GM12878 (cell line): Measurements from ENCODE around the gene CEP97. TPM values are rescaled to one million over a fixed set of nuclear protein-coding genes. Genes with fewer than 3 reads are reported as not detected.

Experiments used
- ATAC-seq: fragments of 200-7000 bp; cut with Tn5 transposase; 3 replicates; pipeline ENCODE4 v1.9.1; 2020; ENCODE audit warnings: mild to moderate bottlenecking, moderate library complexity
- BruUV-seq: library from RNA; stranded (reverse); fragments of 400-500 nt; replicated peaks from 2 replicates; lab custom pipeline; 2021; lab: Mats Ljungman, UMichigan
- CTCF ChIA-PET: fragments of 300-600 bp; sonication (Branson Sonifier 250); formaldehyde crosslinking; extraction: SDS; loops from one replicate; lab custom pipeline; 2021; ENCODE audit warnings: inconsistent platforms; lab: Yijun Ruan, JAX
- POLR2A ChIA-PET: fragments of 350-600 bp; formaldehyde crosslinking; extraction: SDS; loops from one replicate; lab custom pipeline; 2021; ENCODE audit warnings: inconsistent platforms; lab: Charles Lee
- RAD21 ChIA-PET: fragments of 300-600 bp; sonication (Branson Sonifier 250); formaldehyde crosslinking; loops from one replicate; lab custom pipeline; 2023; ENCODE audit warnings: antibody characterized with exemption; ENCODE audit not compliant: unreplicated experiment; lab: Charles Lee
- SMC1A ChIA-PET: fragments of 300-600 bp; sonication (Branson Sonifier 250); formaldehyde crosslinking; loops from one replicate; lab custom pipeline; 2023; ENCODE audit not compliant: unreplicated experiment, uncharacterized antibody; lab: Charles Lee
- DNase-seq: peaks from one replicate; pipeline ENCODE4 v3.0.0-alpha.2; 2011; ENCODE audit warnings: low read depth, low spot score
- FAIRE-seq: peaks from 3 replicates; lab custom pipeline; 2011; peaks lifted over from hg19 to GRCh38; lab: Jason Lieb, UNC
- H2AFZ ChIP-seq: 2 replicates; pipeline ENCODE4 v1.6.0; 2011; ENCODE audit warnings: low read depth, low read length, control low read depth; ENCODE audit not compliant: control insufficient read depth
- H3K27ac ChIP-seq: 2 replicates; pipeline ENCODE4 v1.5.1; 2011; ENCODE audit warnings: control low read depth; ENCODE audit not compliant: control insufficient read depth, insufficient read depth
- H3K27me3 ChIP-seq, 2 experiments: replicated peaks in 1 of 2; 2 replicates each; pipeline versions ENCODE4 v1.6.0 to v1.6.1; 2011; ENCODE audit warnings: low read length in 1 of 2; ENCODE audit not compliant: control insufficient read depth in 2 of 2, insufficient read depth in 2 of 2
- H3K36me3 ChIP-seq, 2 experiments: 2 replicates each; pipeline ENCODE4 v1.5.1; 2011; ENCODE audit warnings: low read length in 1 of 2; ENCODE audit not compliant: control insufficient read depth in 2 of 2, insufficient read depth in 2 of 2
- H3K4me1 ChIP-seq: 2 replicates; pipeline ENCODE4 v1.6.1; 2011; ENCODE audit warnings: mild to moderate bottlenecking, low read length, moderate library complexity, mixed read lengths; ENCODE audit not compliant: control insufficient read depth, insufficient read depth
- H3K4me2 ChIP-seq: 2 replicates; pipeline ENCODE4 v1.6.0; 2011; ENCODE audit warnings: control low read depth; ENCODE audit not compliant: control insufficient read depth, insufficient read depth
- H3K4me3 ChIP-seq: fragments of 200-600 bp; sonication (generic); 2 replicates; pipeline ENCODE4 v1.5.1; 2016
- H3K79me2 ChIP-seq: 2 replicates; pipeline ENCODE4 v1.6.0; 2011; ENCODE audit warnings: low read length; ENCODE audit not compliant: control insufficient read depth, insufficient read depth
- H3K9ac ChIP-seq: 2 replicates; pipeline ENCODE4 v1.8.0; 2011; ENCODE audit warnings: low read length, control low read depth, mixed read lengths; ENCODE audit not compliant: control insufficient read depth, insufficient read depth
- H3K9me3 ChIP-seq: replicated peaks from 3 replicates; pipeline ENCODE4 v1.5.1; 2011; ENCODE audit warnings: mild to moderate bottlenecking, low read length; ENCODE audit not compliant: control insufficient read depth, insufficient read depth
- H4K20me1 ChIP-seq: 2 replicates; pipeline ENCODE4 v1.6.0; 2011; ENCODE audit not compliant: control insufficient read depth, insufficient read depth
- CREM ChIP-seq: IDR thresholded peaks from 2 replicates; pipeline ENCODE4 v1.6.1; 2014; ENCODE audit warnings: antibody characterized with exemption, low read depth
- HCFC1 ChIP-seq: fragments of 150-350 bp; IDR thresholded peaks from 2 replicates; pipeline ENCODE4 v1.6.1; 2014; ENCODE audit warnings: low read length
- IRF5 ChIP-seq: fragments of 450-650 bp; IDR thresholded peaks from 2 replicates; pipeline ENCODE4 v1.6.1; 2017; ENCODE audit warnings: borderline replicate concordance
- MEF2A ChIP-seq: IDR thresholded peaks from 2 replicates; pipeline ENCODE4 v1.6.1; 2011; ENCODE audit warnings: low read depth, mild to moderate bottlenecking, low read length, moderate library complexity; ENCODE audit not compliant: insufficient read depth
- NFIC ChIP-seq: IDR thresholded peaks from 2 replicates; pipeline ENCODE4 v1.6.1; 2012; ENCODE audit warnings: low read depth, mild to moderate bottlenecking, inconsistent platforms, low read length, moderate library complexity
- NKRF ChIP-seq: fragments of 450-650 bp; conservative IDR thresholded peaks from 2 replicates; pipeline ENCODE4 v1.6.1; 2017; ENCODE audit warnings: mild to moderate bottlenecking, moderate library complexity
- NR2C2 ChIP-seq: IDR thresholded peaks from 2 replicates; pipeline ENCODE4 v1.6.1; 2011; ENCODE audit warnings: borderline replicate concordance, low read depth; ENCODE audit not compliant: control insufficient read depth, insufficient read length
- PBX3 ChIP-seq: IDR thresholded peaks from 2 replicates; pipeline ENCODE4 v1.6.1; 2011; ENCODE audit warnings: mild to moderate bottlenecking, low read depth, low read length, moderate library complexity; ENCODE audit not compliant: insufficient replicate concordance
- PML ChIP-seq: IDR thresholded peaks from 2 replicates; pipeline ENCODE4 v1.6.1; 2012; ENCODE audit warnings: low read length, inconsistent platforms
- SIX5 ChIP-seq: IDR thresholded peaks from 2 replicates; pipeline ENCODE4 v1.6.1; 2011; ENCODE audit warnings: mild to moderate bottlenecking, low read depth, low read length, moderate library complexity; ENCODE audit not compliant: severe bottlenecking
- SMARCA5 ChIP-seq: fragments of 450-650 bp; IDR thresholded peaks from 2 replicates; pipeline ENCODE4 v1.6.1; 2017; ENCODE audit warnings: mild to moderate bottlenecking
- SMC3 ChIP-seq: IDR thresholded peaks from 2 replicates; pipeline ENCODE4 v1.6.1; 2011; ENCODE audit warnings: low read length, improper control_type of control experiment, borderline replicate concordance
- SUZ12 ChIP-seq: fragments of 200-600 bp; sonication (generic); IDR thresholded peaks from one replicate; pipeline ENCODE4 v1.6.1; 2018; ENCODE audit warnings: antibody characterized with exemption, mild to moderate bottlenecking; ENCODE audit not compliant: unreplicated experiment
- USF1 ChIP-seq: IDR thresholded peaks from 2 replicates; pipeline ENCODE4 v1.6.1; 2011; ENCODE audit warnings: borderline replicate concordance, low read depth, mild to moderate bottlenecking, moderate library complexity, mixed read lengths, low read length; ENCODE audit not compliant: insufficient read depth; ENCODE audit errors: extremely low read length
- USF2 ChIP-seq: IDR thresholded peaks from 2 replicates; pipeline ENCODE4 v1.6.1; 2011; ENCODE audit warnings: low read depth, low read length, improper control_type of control experiment, borderline replicate concordance
- YBX1 ChIP-seq: fragments of 450-650 bp; IDR thresholded peaks from 2 replicates; pipeline ENCODE4 v1.6.1; 2016; ENCODE audit warnings: antibody characterized with exemption
- ZNF207 ChIP-seq: fragments of 450-650 bp; IDR thresholded peaks from 2 replicates; pipeline ENCODE4 v1.6.1; 2014; ENCODE audit warnings: antibody characterized with exemption, mild to moderate bottlenecking, borderline replicate concordance
- ZNF384 ChIP-seq: IDR thresholded peaks from 2 replicates; pipeline ENCODE4 v1.6.1; 2012; ENCODE audit warnings: low read depth, mild to moderate bottlenecking, low read length, improper control_type of control experiment, borderline replicate concordance
- in situ Hi-C: fragments of 300-500 bp; cut with MboI; formaldehyde crosslinking; loops from 9 replicates; pipeline ENCODE4 v1.14.3; 2018; ENCODE audit warnings: mixed read lengths
- intact Hi-C: fragments of 100-400 bp; cut with micrococcal nuclease; formaldehyde crosslinking; loops from one replicate; pipeline ENCODE4 v1.14.2; 2022; ENCODE audit not compliant: unreplicated experiment
- polyA plus RNA-seq, 11 experiments: library from polyadenylated mRNA; depleted of rRNA in 4 of 11; unstranded in 6 of 11; stranded (reverse) in 5 of 11; fragments of >200 nt; fragmentation: Nextera tagmentation in 4 of 11; fragmentation: Illumina TruSeq in 1 of 11; extraction: Ambion mirVana in 4 of 11; extraction: Trizol in 1 of 11; gene quantifications; 1 replicate in 1 of 11; 2 replicates in 10 of 11; pipeline versions ENCODE4 v1.2.1 to v1.2.3, GENCODE V29; 2011 to 2016; ENCODE audit warnings: inconsistent platforms in 2 of 11, missing spikeins in 2 of 11, low read depth in 1 of 11
- total RNA-seq, 4 experiments: library from RNA; depleted of rRNA in 3 of 4; stranded (reverse); fragments of >200 nt in 3 of 4; fragmentation: Illumina TruSeq in 1 of 4; extraction: Trizol in 1 of 4; gene quantifications; 2 replicates each; pipeline versions ENCODE4 v1.2.1 to v1.2.3, GENCODE V29; 2013 to 2021

CEP97 gene
- total and polyA plus RNA-seq, 10 of the 15 experiments (the other 5 are each of a cell fraction or from before 2014, with no cell fraction given), result 1.9 to 13.7 (median 5.8) TPM

GRCh38 chr3:101812895-101813294 lies 88.5 kb downstream of the CEP97 start:
- intact Hi-C loops, result loop anchor here (1.0 to 5.0 kb wide), 4 partner anchors 38 to 412 kb away; no protein-coding TSS in a partner anchor
- BruUV-seq, result no TSS peak
- Histone ChIP-seq H3K36me3 (peaks cover 0 to 5% of the 10 kb centered on the region in 2 experiments; a peak in 1 of 4 replicates), H3K79me2 (no peaks in the 10 kb centered on the region), H3K9ac (no peak overlapping the region), H3K27me3 (no peaks in the 10 kb centered on the region), H3K4me1 (peaks cover 22% of the 10 kb centered on the region), H2AFZ (no peak overlapping the region), H3K9me3 (peaks cover 2% of the 10 kb centered on the region; the same call in 1 of the 3 replicates), H3K27ac (no peak overlapping the region), H3K4me3 (no peak overlapping the region), H4K20me1 (no peaks in the 10 kb centered on the region), H3K4me2 (no peak overlapping the region)
- SMC1A ChIA-PET, result interaction anchor here (0.6 to 19.7 kb wide), 19 partner anchors 10 to 861 kb away, joined by 3 to 949 read pairs (median 4); no protein-coding TSS in a partner anchor
- DNase-seq, result no peak
- RAD21 ChIA-PET, result interaction anchor here (0.5 to 15.9 kb wide), 14 partner anchors 11 to 724 kb away, joined by 3 to 659 read pairs (median 6); no protein-coding TSS in a partner anchor
- no peak for TF ChIP-seq YBX1
- TF ChIP-seq ZNF207, result no peak
- no peak for TF ChIP-seq SMARCA5
- no peak for TF ChIP-seq NR2C2
- no peak for TF ChIP-seq HCFC1
- no peak for TF ChIP-seq PML
- TF ChIP-seq ZNF384, result no peak
- TF ChIP-seq USF1, result no peak
- TF ChIP-seq NFIC, result no peak
- TF ChIP-seq PBX3, result no peak
- no peak for TF ChIP-seq SUZ12
- no peak for TF ChIP-seq CREM
- TF ChIP-seq IRF5, result no peak
- TF ChIP-seq MEF2A, result no peak
- no peak for TF ChIP-seq SMC3
- no peak for TF ChIP-seq SIX5
- no peak for TF ChIP-seq NKRF
- no peak for TF ChIP-seq USF2
- in situ Hi-C loops, result loop anchor here (5.0 kb wide), 2 partner anchors 414 to 719 kb away; no protein-coding TSS in a partner anchor
- CTCF ChIA-PET, result interaction anchor here (0.6 to 15.9 kb wide), 22 partner anchors 9 to 724 kb away, joined by 3 to 1057 read pairs (median 4); no protein-coding TSS in a partner anchor
- POLR2A ChIA-PET, result interaction anchor here (0.7 to 0.8 kb wide), 4 partner anchors 17 to 412 kb away, joined by 3 to 5 read pairs (median 4); no protein-coding TSS in a partner anchor
- FAIRE-seq, result no peak
- no peak for ATAC-seq
